ENCODE results near the gene NCKAP5.

The NCKAP5 gene

DNA sequence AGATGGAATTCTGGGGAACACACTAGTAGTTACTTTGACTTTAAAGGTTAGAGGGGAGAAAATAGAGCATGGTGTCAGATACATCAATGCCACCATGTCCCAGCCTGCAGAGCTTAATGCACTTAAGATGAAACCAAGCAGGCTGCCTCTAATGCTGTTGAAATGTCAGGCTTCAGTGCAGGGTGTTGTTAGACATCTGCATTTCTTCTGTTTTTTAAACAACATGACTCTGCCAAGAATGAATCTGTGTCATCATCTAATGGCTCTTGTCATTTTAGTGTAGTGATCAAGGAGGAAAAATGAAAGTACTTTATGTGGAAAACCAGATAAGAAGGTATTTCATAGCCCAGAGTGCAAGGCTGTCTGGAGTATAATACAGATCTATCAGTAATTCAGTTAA is 928.1 kb downstream of the NCKAP5 start:
- no peak for DNase-seq

DNA sequence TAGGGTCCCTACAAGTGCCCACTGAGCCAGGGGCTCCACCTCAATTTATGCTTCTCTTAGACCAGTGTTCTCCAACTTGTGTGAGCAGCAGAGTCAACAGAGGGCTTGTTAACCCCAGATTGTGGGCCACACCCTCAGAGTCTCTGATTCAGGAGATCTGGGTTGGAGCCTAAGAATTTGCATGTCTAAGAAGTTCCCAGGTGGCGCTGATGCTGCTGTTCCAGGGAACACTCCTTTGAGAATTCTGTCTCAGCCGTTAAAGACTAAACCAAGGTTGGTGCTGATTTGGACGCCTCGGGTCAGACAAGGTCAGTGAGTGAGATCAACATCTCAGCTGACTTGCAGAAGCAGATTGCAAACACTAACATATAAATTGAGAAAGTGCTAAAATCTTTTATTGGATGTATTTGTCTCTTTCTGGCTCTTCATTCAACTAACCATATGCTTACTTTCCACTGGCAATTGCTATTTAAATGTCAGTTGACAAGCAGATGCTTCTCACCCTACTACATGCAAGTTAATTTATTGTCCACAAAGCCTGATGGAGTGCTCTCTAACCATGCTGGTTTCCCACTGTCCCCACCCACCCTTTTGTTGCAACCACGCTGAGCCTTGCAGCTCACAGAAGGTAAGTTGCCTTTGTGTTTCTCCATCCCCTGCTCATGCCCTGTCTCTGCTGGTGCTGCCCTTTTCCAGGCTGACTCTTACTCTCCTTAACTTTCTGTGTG is 929.8 kb downstream of the NCKAP5 start:
- no peak for DNase-seq

DNA sequence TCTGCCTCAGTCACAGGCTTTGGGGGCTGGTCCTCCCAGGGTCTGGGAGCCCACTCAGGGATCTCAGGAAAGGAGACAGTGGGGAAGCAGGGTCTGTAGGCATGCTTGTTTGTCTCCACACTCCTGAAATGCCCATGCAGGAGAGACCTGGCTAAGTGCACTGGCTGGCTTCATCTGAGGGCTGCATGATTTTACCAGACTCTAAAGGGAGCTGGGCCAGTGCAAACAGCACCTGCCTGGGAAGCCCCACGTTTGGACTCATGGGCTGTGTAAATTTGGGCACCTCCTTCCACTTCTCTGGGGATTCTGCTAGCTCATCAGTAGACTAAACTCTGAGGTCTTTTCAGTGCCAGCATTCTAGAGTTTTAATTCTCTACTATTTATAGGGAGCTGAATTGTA is 931.9 kb downstream of the NCKAP5 start:
- DNase-seq = no peak

DNA sequence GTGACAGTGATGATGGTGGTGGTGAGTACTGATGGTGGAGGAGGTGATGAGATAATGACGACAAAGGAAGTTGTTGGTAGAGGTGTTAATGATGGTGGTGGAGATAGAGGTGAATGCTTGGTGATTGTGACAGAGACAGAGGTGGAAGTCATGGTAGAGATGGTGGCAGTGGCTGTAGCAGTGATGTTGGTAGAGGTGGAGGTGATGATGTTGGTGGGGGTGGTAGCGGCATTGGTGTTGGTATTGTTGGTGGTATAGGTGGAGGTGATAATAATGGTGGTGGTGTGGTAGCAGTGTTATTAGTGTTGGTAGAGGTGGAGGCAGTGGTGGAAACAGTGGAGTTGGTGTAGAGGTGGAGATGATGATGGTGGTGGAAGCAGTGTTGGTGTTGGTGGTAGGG is 934.6 kb downstream of the NCKAP5 start:
- no peak for DNase-seq

DNA sequence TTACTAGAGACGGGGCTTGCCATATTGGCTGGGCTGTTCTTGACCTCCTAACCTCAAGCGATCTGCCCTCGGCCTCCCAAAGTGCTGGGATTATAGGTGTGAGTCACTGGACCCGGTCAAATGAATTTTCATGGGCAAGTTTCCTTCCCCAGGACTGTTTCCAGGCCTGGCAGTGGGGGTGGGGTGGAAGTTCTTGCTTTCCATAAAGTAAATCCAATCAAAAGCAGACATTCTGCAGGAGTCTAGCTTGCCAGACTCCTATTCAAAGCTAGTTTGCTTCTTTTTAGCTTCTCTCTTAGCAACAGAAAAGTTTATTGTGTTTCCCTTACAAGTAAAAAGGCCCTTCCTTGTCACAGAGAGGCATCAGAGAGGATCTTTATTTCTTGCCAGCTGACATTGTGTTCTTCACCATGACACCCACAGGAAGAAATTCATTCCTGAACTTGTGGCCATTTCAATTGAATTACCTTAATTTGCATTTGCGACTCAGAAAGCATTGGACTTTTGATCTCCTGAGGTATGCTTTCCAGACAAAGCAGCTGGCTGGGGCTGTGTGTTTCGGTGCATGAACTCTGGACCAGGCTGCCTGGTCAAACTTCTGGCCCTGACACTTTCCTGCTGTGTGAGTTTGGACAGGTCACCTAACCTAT is 936.1 kb downstream of the NCKAP5 start:
- no peak for DNase-seq

DNA sequence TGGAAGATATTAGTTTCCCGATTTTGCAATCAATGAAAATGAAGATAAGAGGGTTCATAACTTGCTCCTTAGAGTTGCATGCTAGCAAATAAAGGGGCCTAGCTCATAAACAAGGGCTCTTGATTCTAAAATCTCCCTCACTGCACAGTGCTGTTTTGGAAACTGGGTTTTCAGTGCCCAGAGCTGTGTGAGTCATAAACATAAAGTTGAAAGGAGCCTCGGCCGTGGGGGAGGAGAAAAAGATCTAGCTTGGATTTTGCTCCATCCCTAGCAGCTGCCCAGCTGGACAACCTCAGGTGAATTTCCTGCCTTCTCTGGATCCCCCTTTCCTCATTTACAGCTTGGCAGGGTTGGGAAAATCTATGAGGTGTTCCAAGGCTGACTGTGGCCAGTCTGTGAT is 940.7 kb downstream of the NCKAP5 start:
- DNase-seq = no peak

DNA sequence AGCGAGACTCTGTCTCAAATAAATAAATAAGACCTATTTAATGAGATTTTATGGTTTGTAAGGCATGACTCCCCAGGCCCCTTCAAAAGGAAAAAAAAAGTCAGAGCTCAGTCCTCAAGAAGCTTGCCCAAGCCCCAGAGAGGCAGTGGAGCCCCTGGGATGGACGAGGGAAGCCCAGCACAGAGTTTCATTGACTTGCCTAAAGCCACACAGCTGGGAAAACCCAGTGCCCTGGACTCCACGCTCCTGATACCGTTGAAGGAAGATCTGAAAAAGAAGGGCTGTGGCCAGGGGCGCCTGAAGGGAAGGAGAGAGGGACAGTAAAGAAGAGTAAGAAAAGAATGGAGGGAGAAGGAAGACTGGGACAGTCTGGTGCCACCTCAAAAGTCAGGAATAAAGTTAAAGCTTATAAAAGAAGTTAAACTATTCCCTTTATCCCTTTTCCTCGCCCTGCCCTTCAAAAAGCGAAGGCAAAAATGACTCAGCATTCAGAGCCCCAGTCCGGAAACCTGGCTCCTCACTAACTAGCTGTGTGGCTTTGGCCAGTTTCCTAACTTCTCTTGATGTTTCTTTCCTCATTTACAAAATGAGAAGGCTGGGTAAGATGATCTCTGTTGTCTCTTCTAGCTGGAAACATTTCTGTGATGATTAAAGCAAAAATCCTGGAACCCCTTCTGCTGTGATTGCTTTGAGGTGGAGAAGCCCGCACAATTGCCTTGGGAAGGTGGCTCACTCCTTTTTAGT is 945.0 kb downstream of the NCKAP5 start:
- no peak for DNase-seq

All from NCI-H69 (cell line).